Measurements from ENCODE around the gene MRPS34.
"Not testable (repeated sequence)": the region's sequence is repeated elsewhere in the genome, so short reads cannot be mapped to it uniquely, and the experiment has no call there.

MRPS34 gene

DNA sequence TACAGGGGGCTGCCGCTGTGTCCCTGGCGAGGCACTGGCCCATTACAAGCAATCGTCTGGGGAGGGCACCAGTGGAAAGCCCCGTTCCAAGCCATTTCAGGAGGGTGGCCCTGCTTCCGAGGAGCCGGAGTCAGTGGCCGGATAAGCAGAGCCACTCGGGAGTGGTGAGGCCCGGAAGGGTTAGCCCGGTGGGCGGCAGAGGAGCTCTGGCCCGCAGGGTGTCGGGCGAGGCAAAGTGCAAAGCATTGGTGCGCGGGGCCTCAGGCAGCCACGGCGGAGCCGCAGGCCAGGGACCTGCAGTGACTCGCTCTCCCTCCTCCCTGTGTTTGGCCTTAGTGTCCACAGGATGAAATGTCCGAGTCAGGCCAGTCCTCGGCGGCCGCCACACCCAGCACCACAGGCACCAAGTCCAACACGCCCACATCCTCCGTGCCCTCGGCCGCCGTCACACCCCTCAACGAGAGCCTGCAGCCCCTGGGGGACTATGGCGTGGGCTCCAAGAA is 26.2 kb downstream of the MRPS34 start:
- DNase-seq: no peak

GRCh38 chr16:1745900-1746692 is 26.8 kb downstream of the MRPS34 start:
- DNase-seq: no peak

GRCh38 chr16:1745181-1745899 is 27.6 kb downstream of the MRPS34 start:
- DNase-seq: no peak

- no peak for DNase-seq
These were observed 28.5 kb downstream of the MRPS34 start for GRCh38 chr16:1744338-1744840.

- DNase-seq: no peak
These were observed 29.3 kb downstream of the MRPS34 start for GRCh38 chr16:1743376-1744337.

GRCh38 chr16:1741553-1742165 is 31.3 kb downstream of the MRPS34 start:
- DNase-seq: no peak

- no peak for DNase-seq
These were observed 32.0 kb downstream of the MRPS34 start for GRCh38 chr16:1740781-1741490.

DNA sequence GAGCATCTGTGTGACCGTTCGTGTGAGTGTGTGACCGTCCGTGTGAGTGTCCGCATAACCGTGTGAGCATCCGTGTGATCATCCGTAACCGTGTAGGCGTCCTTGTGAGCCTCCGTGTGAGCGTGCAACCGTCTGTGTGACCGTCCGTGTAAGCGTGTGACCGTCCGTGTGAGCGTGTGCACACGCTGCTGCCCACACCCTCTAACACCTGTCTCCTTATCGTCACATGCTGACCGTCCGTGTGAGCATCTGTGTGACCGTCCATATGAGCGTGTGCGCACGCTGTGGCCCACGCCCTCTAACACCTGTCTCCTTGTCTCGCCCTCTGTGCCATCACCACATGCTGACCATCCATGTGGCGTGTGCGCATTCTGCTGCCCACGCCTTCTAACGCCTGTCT is 32.7 kb downstream of the MRPS34 start:
- no peak for DNase-seq

- no peak for DNase-seq
These were observed 38.1 kb downstream of the MRPS34 start for GRCh38 chr16:1734816-1735215.

GRCh38 chr16:1734123-1734522 is 38.8 kb downstream of the MRPS34 start:
- no peak for DNase-seq

GRCh38 chr16:1732551-1732987 is 40.4 kb downstream of the MRPS34 start:
- DNase-seq: not testable (repeated sequence)

- DNase-seq: no peak
These were observed 40.9 kb downstream of the MRPS34 start for GRCh38 chr16:1732071-1732470.

GRCh38 chr16:1731603-1732002 is 41.3 kb downstream of the MRPS34 start:
- DNase-seq: no peak

GRCh38 chr16:1731073-1731472 is 41.9 kb downstream of the MRPS34 start:
- DNase-seq: no peak

DNA sequence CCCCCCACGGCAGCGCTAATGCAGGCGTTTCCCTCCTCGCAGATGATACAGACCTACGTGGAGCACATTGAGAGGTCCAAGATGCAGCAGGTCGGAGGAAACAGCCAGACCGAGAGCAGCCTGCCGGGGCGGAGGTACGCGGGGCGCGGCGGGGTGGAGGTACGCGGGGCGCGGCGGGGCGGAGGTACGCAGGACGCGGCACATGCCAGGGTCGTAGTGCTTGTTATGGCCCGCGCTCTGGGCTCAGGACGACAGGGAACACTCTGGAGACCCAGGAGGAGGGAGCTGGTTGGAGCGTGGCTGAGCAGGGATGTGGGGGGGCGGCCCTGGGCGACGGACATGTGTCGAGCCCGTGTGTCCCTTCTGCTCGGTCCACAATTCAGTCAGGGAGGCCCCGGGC is 43.5 kb downstream of the MRPS34 start:
- no peak for DNase-seq

DNA sequence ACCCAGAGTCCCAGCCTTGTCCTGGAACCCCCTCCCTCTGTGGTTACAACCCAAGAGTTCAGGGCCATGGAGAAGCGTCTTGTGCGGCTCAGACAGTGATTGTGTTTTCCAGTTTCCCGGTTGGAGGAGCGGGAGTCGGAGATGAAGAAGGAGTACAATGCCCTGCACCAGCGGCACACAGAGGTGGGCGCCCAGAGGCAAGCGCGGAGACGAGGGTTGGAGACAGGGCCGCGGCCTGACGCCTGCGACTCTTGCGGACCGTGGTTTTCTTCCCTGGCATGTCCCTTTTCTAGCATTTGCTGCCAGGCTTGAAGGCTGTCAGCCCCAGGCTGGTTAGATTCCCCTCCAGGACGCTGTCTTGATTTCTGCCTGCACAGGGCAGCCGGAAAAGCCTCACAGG is 43.9 kb downstream of the MRPS34 start:
- no peak for DNase-seq

DNA sequence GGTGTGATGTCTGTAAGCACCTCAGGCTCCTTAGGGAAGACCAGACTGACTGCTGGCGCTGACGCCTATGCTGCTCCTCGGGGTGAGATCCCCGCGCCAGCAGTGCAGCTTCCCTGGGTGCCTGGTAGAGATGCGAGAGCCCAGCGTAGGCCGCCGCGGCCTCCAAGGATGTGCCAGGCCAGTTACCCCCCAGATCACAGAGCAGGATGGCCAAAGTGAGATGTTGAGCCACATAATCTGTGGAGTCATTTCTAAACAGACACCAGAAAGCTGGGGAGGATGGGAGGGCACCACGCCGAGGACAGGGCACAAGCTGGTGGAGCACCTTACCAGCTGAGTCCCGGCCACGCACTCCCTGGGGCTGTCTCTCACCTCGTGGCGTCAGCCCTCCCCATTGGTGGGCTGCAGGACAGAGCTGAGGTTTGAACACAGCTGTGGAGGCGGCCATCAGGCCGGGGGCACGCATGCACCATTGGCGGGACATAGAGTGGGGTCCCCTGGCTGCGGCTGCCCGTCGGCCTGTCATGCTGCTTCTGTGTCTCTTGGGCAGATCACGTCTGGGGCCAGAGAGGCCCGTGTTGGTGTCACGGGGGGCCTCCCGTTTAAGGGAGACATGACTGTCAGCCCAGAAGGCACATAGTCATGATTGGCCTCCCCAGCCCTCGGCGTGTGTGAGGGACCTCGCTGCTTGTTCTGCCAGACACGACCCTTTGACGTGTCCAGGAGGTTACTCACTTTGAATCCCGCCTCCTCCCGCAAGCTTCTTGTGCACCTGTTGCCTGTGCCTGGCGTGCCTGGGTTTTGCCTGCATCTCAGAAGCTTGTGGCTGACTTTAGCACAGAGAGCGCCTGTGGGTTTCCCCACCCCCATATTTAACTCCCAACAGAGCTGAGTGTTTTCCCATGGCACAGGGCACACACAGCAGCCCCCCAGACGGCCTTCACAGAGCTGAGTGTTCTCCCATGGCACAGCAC is 45.0 kb downstream of the MRPS34 start:
- DNase-seq: no peak

- DNase-seq: no peak
These were observed 46.1 kb downstream of the MRPS34 start for GRCh38 chr16:1726661-1727502.

GRCh38 chr16:1724491-1724890 is 48.4 kb downstream of the MRPS34 start:
- no peak for DNase-seq
